Measurements from ENCODE around the gene DNAH11.

Gene DNAH11

DNA sequence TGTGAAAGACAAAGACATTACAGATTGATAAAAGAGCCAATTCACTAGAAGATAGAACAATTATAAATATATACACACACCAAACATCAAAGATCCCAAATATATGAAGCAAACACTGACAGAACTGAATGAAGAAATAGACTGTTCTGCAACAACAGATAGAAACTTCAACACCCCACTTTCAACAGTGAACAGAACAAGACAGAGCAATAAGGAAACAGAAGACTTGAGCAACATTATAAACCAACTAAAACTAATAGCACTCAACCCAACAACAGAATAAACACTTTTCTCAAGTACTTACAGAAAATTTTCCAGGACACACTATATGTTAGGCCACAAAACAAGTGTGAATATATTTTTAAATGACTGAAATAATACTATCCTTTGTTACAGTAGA, 392.0 kb downstream of the DNAH11 start:
- DNase-seq (ENCODE audit: low spot score): no peak

DNA sequence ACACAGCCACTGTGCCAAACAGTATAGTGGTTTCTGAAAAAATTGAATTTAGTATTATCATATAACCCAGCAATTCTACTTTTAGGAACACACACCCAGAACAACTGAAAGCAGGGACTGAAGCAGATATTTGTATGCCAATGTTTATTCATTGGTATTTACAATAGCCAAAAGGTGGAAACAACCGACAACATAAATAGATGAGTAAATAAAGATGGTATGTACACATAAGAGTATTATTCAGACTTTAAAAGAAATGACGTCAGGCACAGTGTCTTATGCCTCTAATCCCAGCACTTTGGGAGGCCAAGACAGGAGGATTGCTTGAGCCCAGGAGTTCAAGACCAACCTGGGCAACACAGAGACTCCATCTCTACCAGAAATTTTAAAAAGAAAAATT, 395.6 kb downstream of the DNAH11 start:
- DNase-seq (ENCODE audit: low spot score): no peak

DNA sequence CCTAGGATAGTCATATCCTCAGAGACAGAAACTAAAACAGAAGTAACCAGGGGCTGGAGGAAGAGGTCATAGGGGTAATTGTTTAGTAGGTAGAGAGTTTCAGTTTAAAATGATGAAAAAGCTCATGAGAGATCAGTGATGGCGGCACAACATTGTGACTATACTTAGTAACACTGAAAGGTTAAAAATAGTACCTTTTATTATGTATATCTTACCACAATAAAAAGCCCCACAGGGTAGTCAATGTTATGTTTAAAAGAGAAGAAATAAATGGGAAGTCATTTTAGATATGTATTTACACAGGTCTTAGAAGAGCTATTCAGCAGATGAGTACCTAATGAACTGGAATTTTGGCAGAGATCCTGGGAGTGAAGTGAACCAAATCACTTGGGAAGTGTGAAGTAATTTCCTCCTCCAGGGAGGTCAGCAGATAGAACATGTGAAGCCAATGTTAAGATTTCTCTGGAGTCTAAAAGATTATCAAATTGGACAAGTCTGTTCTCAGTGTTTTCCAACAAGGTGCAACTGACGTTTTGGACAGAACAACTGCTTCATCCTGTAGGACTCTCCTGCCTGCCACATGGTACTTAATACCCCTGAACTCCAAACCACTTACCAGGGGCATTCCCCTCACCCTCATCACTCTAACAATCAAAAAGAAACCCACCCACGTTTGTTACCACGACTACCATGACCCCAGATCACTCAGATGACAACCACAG, 396.5 kb downstream of the DNAH11 start:
- DNase-seq (ENCODE audit: low spot score): no peak

DNA sequence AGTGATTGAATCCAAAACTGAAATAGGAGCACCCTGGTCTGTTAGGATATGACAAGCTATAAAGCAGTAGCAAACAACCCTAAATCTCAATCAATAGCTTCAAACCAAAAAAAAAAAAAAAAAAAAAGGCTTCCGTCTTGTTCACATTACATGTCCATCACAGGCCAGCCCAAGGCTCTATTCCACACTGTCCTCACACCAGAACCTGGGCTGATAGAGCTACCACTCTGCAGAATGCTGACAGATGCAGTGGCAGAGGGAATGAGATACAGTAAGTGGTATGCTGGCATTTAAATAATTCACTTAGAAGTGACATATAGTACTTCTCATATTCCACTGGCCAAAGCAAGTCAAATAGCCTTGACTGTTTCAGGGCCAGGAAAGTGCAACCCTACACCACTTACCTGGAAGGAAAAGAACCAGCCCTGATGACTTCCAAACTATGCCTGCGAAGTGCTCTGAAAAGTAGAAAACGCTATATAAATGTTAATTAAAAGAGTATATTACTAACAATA, 397.1 kb downstream of the DNAH11 start:
- DNase-seq (ENCODE audit: low spot score): no peak

DNA sequence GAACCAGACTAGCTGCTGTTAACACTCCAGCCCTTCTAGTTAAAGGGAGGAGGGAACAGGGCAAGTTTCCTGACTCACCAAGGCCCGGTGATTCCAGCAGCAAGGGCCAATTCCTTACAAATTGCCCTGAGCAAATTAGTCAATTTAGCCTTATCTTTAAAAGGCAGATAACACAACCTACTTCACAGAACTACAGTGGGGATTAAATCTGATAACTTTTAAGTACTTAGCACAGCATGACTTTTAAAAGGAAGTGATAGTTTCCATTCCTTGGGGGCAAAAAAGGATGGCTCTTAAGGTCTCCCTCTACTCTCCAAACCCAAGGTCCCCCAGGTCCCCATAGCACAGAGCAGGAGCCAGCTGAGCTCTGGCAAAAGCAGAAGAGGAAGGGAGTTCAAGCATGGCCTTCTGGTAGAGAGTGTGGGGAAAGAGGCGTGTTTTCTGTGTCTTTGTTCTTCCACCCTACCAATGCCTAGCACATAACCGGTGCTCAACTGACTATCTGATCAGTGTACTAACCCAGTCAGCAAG, 398.8 kb downstream of the DNAH11 start:
- no peak for DNase-seq (ENCODE audit: low spot score)

DNA sequence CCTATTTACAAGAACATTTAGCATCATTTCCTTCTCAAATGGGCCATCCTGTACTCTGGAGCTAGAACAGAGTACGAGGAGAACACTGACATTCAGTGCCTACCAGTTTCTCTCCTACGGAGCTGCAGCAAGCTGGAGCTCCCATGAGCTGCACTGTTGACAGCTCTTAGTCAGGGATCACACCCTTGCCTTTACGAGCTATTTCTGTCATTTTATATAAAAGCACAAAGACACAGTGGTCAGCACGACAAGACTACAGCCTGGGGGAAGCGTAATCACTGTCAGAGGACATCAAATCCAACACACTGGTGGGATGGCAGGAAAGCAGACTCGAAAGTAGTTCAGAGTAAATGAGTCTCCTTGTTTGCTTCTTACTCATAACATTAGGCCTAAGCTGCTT, 400.1 kb downstream of the DNAH11 start:
- peak; percentile 23 for DNase-seq (ENCODE audit: low spot score)

DNA sequence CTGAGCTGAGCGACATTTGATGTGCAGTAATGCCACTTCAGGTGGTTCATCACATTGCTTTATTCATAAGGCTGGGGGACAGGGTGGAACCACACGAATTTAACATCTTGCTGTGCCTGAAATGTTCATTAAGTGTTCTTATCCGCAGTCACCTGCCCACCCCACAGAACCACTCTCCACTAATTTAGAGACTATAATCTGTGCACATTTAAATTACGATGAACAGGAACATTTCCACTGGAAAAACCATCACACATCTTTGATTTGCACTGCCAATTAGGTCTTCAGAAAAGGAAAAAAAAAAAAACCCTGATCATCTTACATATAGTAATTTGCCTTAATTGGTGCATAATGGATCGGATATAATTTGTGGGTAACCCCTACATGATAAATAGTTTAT, 400.6 kb downstream of the DNAH11 start:
- no peak for DNase-seq (ENCODE audit: low spot score)

DNA sequence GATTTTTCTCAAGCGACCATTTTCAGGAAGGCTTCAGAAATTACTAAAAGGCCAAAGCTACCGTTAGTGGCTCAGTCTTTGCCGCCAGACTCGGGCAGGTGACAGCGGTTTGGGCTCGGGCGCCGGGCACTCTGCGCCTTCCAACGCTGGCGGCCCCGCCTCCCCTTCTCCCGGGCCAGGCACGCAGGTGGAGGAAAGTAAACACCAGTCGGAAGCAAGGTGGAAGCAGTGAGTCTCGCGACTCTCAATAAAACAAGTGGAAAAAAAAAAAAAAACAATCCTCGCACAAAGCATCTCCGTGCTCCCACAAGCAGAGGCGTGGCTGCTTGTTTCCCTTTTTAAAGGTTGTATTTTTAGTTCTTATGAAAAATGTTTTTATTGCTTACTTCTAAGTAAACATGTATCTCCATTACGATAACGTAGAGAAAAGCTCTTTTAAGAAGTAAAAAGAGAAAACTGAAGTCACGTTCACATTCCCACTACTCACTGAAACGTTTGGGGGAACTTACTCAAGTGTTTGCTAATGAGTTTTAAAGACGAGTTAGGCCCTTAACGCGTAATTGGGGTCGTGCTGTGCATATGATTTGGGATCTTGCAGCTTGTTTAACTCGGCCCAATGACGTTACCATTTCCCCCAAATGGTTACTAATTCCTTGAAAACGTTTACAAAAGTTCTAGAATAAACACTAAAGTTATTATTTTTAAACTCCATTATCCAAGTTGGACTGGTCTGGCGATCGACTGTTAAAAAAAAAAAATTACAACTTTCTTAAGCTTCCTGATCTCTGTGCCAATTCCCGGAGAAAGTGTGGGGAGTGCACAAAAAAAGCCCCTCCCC, 402.0 kb downstream of the DNAH11 start:
- DNase-seq (ENCODE audit: low spot score): peak; percentile 52

DNA sequence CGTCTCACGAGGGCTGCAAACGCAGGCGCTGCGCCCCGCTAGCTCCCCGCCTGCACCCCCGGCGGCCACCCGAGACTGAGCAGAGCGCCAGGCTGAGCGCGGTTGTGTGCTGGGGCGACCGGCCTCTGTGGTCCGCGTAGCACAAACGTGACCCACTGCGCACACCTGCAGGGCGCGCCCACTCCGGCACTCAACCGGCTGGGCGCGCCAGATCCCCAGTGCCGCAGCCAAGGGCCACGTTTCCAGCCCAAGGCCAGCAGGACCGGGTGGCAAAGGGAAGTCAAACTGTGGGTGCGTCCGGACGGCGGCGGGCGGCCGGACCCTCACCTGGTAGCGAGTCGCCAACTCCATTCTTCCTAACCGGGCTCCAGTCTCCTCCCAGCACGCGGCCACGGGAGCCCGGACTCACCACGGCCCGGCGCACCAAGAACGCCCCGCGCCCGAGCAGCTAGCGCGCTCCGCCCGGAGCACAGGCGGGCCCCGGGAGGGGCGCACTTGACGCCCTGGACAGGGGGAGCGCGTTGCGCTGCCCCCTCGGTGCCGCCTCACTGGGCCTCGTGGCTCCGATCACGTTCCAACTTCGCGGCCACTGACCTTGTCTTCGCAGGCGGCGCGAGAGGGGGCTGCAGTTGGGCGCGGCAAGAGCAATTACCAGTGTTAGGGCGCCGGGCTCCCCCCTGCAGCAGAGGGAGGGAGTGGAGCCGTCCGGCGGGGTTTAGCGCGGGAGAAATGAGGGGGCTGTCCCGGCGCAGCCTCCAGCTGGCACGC, 402.8 kb downstream of the DNAH11 start, which contains the start of gene CDCA7L:
CDCA7L (minus strand) TSS at position 446 of the 768 bp plus-strand sequence; CDS start at position 351, 95 bp downstream.
- DNase-seq (ENCODE audit: low spot score): peak; percentile 80

DNA sequence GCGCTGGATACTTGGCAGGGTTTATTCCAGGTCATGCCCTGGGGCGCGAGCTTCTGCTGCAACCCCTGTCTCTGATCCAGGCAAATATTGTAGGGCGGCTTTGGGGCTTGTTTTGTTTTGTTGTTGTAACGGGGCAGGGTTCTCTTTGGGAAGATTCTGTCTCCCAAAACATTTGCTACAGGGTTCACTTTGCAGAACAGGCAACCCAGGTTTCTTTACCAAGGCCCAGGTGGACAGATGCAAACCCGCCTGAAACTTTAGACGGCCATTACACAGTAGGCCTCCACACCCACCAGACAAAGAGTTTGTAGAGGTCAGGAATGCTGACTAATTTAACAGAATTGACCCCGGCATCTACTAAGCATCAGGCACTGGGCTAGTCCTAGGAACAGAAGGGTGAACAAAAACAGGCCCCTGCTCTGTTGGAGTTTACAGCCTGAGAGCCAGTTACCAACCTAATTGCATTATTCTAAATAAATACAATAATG, 403.4 kb downstream of the DNAH11 start:
- no peak for DNase-seq (ENCODE audit: low spot score)

DNA sequence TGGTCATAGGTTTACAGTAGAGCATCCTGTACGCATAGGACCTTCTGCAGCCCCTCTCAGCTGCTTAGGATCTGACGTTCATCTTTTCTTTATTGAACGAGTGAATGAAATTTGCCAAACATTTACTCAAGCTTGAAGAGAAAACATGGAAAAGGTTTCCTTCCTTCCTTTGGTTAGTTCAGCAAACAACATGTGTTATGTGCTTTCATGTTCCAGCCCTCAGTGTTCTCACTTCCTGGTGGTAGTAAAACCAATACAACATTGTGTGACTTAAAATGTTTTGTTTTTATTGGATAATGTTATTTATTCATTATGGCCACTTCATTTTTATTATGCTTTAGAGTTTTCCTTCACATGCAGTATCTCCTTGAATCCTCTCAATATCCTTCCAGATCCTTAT, 404.2 kb downstream of the DNAH11 start:
- DNase-seq (ENCODE audit: low spot score): no peak

DNA sequence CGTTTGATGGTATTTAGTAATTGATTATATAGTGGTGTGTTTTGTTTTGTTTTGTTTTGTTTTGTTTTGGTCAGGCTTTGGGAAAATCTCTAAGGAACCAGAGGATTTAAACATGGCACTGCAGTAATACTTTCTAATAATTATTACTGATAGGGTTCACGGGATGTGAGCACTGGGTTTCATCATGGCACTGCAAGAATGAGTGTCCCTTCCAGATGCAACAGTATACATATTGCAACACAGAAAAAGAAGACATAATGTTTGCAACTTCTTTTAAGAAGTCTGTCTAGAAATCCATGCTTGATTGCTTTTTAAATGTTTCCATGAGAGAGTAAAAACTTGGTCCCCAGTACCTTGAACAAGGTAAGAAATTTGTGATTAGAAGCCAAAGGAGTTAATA, 405.1 kb downstream of the DNAH11 start:
- DNase-seq (ENCODE audit: low spot score): no peak

DNA sequence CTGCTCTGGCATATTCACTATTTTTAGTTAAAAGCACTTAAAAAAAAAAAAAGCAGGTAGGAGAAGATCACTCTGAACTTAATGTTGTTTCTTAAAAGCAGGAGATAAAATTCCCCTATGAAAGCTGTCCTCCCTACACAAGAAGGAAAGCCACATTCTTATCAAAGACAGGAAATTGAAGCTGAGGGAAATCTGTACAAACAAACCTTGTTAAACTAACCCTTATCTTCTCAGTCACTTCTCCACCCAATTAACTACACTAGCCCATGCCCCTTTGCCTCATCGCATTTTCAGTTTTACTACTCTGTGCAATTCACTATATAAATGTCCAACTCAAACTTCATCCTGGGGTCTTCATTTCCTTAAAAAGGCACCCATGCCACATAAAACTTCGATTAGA, 405.5 kb downstream of the DNAH11 start:
- no peak for DNase-seq (ENCODE audit: low spot score)

DNA sequence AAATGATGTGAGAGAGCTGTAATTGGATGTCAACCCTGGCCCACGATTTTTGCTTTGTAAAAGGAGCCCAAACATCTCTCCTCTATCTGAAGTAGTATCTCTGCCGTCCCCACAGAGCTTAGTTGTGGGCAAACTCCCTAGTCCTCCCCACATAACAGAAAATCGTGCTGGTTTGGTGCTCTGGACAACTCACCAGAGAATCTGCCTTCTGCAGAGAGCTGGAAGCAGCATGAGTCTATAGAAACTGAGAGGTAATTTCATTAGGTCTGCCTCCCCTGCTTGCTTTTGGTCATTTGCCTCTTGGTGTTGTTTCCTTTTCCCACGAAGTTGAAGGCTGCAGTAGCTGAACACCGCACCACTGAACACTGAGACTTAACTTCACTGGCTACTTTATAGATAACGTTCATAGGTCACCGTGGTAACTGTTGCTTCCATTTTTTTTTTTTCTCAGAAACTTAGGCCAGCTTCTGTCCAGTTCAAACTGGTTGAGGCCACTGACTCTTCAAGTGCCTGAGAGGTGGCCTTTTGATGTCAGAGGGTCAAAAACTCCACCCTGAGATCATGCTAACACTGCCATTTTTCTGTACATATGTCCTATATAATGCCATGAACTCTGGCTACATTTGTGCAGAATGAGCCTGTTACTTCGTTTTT, 406.2 kb downstream of the DNAH11 start:
- DNase-seq (ENCODE audit: low spot score): no peak

All from RKO (cell line).